K562 (cell line): ENCODE results near the gene CADM2. TPM values are rescaled to one million over a fixed set of nuclear protein-coding genes. Genes with fewer than 3 reads are reported as not detected.

ENCODE experiments used
- ATAC-seq: fragments of 200-7000 bp; cut with Tn5 transposase; 3 replicates; pipeline ENCODE4 v1.9.1; 2020; ENCODE audit warnings: moderate library complexity
- BruUV-seq: library from RNA; stranded (reverse); fragments of 400-500 nt; replicated peaks from 2 replicates; lab custom pipeline; 2021; lab: Mats Ljungman, UMichigan
- CTCF ChIA-PET: fragments of 300-600 bp; formaldehyde crosslinking; extraction: SDS; loops from one replicate; lab custom pipeline; 2021; ENCODE audit warnings: low intra/inter-chr PET ratio; lab: Yijun Ruan, JAX
- POLR2A ChIA-PET: fragments of 300-600, 350-650 bp; sonication (Branson Sonifier 250); formaldehyde crosslinking; extraction: SDS; loops from one replicate; lab custom pipeline; 2021; ENCODE audit warnings: antibody characterized with exemption, inconsistent platforms; lab: Yijun Ruan, JAX
- DNase-seq, 4 experiments: peaks; one replicate each; pipeline versions ENCODE4 v3.0.0 to v3.0.0-alpha.2; 2011 to 2018; ENCODE audit warnings: low spot score in 3 of 4, mixed read lengths in 3 of 4; ENCODE audit errors: extremely low read depth in 1 of 4
- FAIRE-seq: peaks from 2 replicates; lab custom pipeline; 2011; peaks lifted over from hg19 to GRCh38; lab: Jason Lieb, UNC
- H2AFZ ChIP-seq: 2 replicates; pipeline ENCODE4 v1.6.0; 2011; ENCODE audit warnings: low read depth, low read length, control low read depth, inconsistent platforms
- H3K27ac ChIP-seq: fragments of 200-600 bp; 3 replicates; pipeline ENCODE4 v1.8.0; 2011; ENCODE audit warnings: low read depth, mild to moderate bottlenecking, control low read depth, inconsistent platforms, low read length, moderate library complexity, mixed read lengths; ENCODE audit errors: extremely low read depth
- H3K27me3 ChIP-seq, 2 experiments: fragments of 300-600 bp in 1 of 2; 2 replicates in 1 of 2; 3 replicates in 1 of 2; pipeline versions ENCODE4 v1.6.0 to v1.8.0; 2011; ENCODE audit warnings: inconsistent platforms in 2 of 2, low read length in 2 of 2, mild to moderate bottlenecking in 1 of 2, mixed read lengths in 1 of 2, moderate library complexity in 1 of 2; ENCODE audit not compliant: control insufficient read depth in 2 of 2, insufficient read depth in 2 of 2
- H3K36me3 ChIP-seq: fragments of 300-600 bp; 3 replicates; pipeline ENCODE4 v1.8.0; 2011; ENCODE audit warnings: mild to moderate bottlenecking, low read length, inconsistent platforms; ENCODE audit not compliant: control insufficient read depth, insufficient read depth
- H3K4me1 ChIP-seq, 2 experiments: fragments of 200-600 bp in 1 of 2; replicated peaks in 1 of 2; 2 replicates in 1 of 2; 3 replicates in 1 of 2; pipeline versions ENCODE4 v1.5.1 to v1.8.0; 2011; ENCODE audit warnings: inconsistent platforms in 2 of 2, low read length in 2 of 2, mild to moderate bottlenecking in 1 of 2, mixed read lengths in 1 of 2, moderate library complexity in 1 of 2; ENCODE audit not compliant: control insufficient read depth in 2 of 2, insufficient read depth in 2 of 2
- H3K4me2 ChIP-seq: 2 replicates; pipeline ENCODE4 v1.6.1; 2011; ENCODE audit warnings: low read length, control low read depth, inconsistent platforms, mixed read lengths; ENCODE audit not compliant: insufficient read depth
- H3K4me3 ChIP-seq: fragments of 200-600 bp; sonication (generic), shearing (Covaris generic); 2 replicates; pipeline ENCODE4 v1.5.1; 2016; ENCODE audit warnings: control low read depth, inconsistent platforms
- H3K79me2 ChIP-seq: fragments of 200-600 bp; 3 replicates; pipeline ENCODE4 v1.8.0; 2011; ENCODE audit warnings: low read length, inconsistent platforms; ENCODE audit not compliant: control insufficient read depth, insufficient read depth
- H3K9ac ChIP-seq, 2 experiments: 2 replicates each; pipeline versions ENCODE4 v1.6.0 to v1.6.1; 2011; ENCODE audit warnings: low read depth in 2 of 2, low read length in 2 of 2, control low read depth in 1 of 2, inconsistent platforms in 1 of 2, mild to moderate bottlenecking in 1 of 2, mixed read lengths in 1 of 2; ENCODE audit not compliant: insufficient read depth in 1 of 2
- H3K9me1 ChIP-seq: one replicate; pipeline ENCODE4 v1.6.0; 2011; ENCODE audit warnings: inconsistent platforms, mild to moderate bottlenecking, low read length, moderate library complexity; ENCODE audit not compliant: control insufficient read depth, insufficient read depth
- H3K9me3 ChIP-seq: replicated peaks from 2 replicates; pipeline ENCODE4 v1.5.1; 2011; ENCODE audit warnings: low read depth, low read length, inconsistent platforms; ENCODE audit not compliant: control insufficient read depth, insufficient read depth
- H4K20me1 ChIP-seq: replicated peaks from 2 replicates; pipeline ENCODE4 v1.6.1; 2011; ENCODE audit warnings: low read length, inconsistent platforms, mixed read lengths; ENCODE audit not compliant: control insufficient read depth, insufficient read depth
- CBX3 ChIP-seq, 2 experiments: IDR thresholded peaks; 1 replicate in 1 of 2; 2 replicates in 1 of 2; pipeline ENCODE4 v1.6.1; 2012; ENCODE audit warnings: inconsistent platforms in 2 of 2, low read length in 2 of 2, borderline replicate concordance in 1 of 2, control low read depth in 1 of 2
- HMBOX1 ChIP-seq: sonication (generic); IDR thresholded peaks from 2 replicates; pipeline ENCODE4 v1.6.1; 2016
- KLF10 ChIP-seq: fragments of 250-450 bp; sonication (Bioruptor Pico); IDR thresholded peaks from 2 replicates; pipeline ENCODE4 v1.6.1; 2021; ENCODE audit warnings: matching md5 sums
- RAD21 ChIP-seq, 2 experiments: fragments of 250-450 bp in 1 of 2; fragments of 450-650 bp in 1 of 2; sonication (Bioruptor Pico) in 1 of 2; formaldehyde crosslinking in 1 of 2; IDR thresholded peaks in 1 of 2; conservative IDR thresholded peaks in 1 of 2; 2 replicates each; pipeline versions ENCODE4 v1.4.0 to v1.8.0; 2020 to 2022; ENCODE audit warnings: mild to moderate bottlenecking in 2 of 2, moderate library complexity in 1 of 2
- TEAD4 ChIP-seq, 2 experiments: sonication (generic) in 1 of 2; formaldehyde crosslinking in 1 of 2; IDR thresholded peaks; 2 replicates each; pipeline versions ENCODE4 v1.6.1 to v1.8.0; 2012 to 2022; ENCODE audit warnings: borderline replicate concordance in 1 of 2, inconsistent platforms in 1 of 2, low read length in 1 of 2, mild to moderate bottlenecking in 1 of 2, missing genetic modification reagents in 1 of 2
- ZBED1 ChIP-seq: IDR thresholded peaks from 2 replicates; pipeline ENCODE4 v1.6.1; 2014
- ZHX1 ChIP-seq: fragments of 150-350 bp; conservative IDR thresholded peaks from 2 replicates; pipeline ENCODE4 v1.6.1; 2014; ENCODE audit warnings: low read length
- ZNF609 ChIP-seq: sonication (generic); formaldehyde crosslinking; IDR thresholded peaks from 2 replicates; pipeline ENCODE4 v1.8.1; 2023; ENCODE audit warnings: missing genetic modification reagents, mild to moderate bottlenecking, borderline replicate concordance
- ZSCAN32 ChIP-seq: fragments of 450-650 bp; formaldehyde crosslinking; IDR thresholded peaks from 2 replicates; pipeline ENCODE4 v1.4.0; 2020; ENCODE audit warnings: mild to moderate bottlenecking, moderate library complexity
- WGBS: fragments of 100-300 bp; shearing (Covaris generic); methylation state at CpG from one replicate; pipeline ENCODE4 v1.1.6; 2016; ENCODE audit warnings: low coverage, mixed read lengths; ENCODE audit not compliant: insufficient coverage; ENCODE audit errors: missing lambda C conversion rate; 5-methylcytosine and 5-hydroxymethylcytosine counted together
- in situ Hi-C: fragments of 300-500 bp; cut with MboI; formaldehyde crosslinking; loops from 4 replicates; pipeline ENCODE4 v1.15.0; 2018; ENCODE audit warnings: inconsistent platforms, mixed read lengths
- intact Hi-C: fragments of 100-400 bp; cut with micrococcal nuclease; formaldehyde crosslinking; loops from 2 replicates; pipeline ENCODE4 v1.14.2; 2022
- polyA plus RNA-seq, 8 experiments: library from polyadenylated mRNA; depleted of rRNA in 4 of 8; stranded (reverse) in 5 of 8; unstranded in 3 of 8; fragments of >200 nt; fragmentation: Nextera tagmentation in 2 of 8; fragmentation: Illumina TruSeq in 1 of 8; extraction: Ambion mirVana in 2 of 8; extraction: Trizol in 1 of 8; gene quantifications; 2 replicates each; pipeline versions ENCODE4 v1.2.1 to v1.2.3, GENCODE V29; 2011 to 2014; ENCODE audit warnings: inconsistent platforms in 1 of 8, missing spikeins in 1 of 8
- total RNA-seq, 7 experiments: library from RNA; depleted of rRNA in 6 of 7; stranded (reverse); fragments of >200 nt in 6 of 7; fragmentation: Illumina TruSeq in 2 of 7; extraction: Trizol in 2 of 7; gene quantifications; 2 replicates each; pipeline versions ENCODE4 v1.2.1 to v1.2.3, GENCODE V29; 2011 to 2021; ENCODE audit warnings: low replicate concordance in 1 of 7

Gene CADM2
- total and polyA plus RNA-seq, 9 of the 15 experiments (the other 6 are each of a cell fraction or from before 2014, with no cell fraction given) = 0.11 to 3.2 (median 0.95) TPM

GRCh38 chr3:85142626-85143025 lies 183.8 kb downstream of the CADM2 start:
- no peaks in the 10 kb centered on the region for H3K36me3 ChIP-seq
- WGBS = 0% methylated on average over 3 of the region's 3 CpGs
- BruUV-seq = no TSS peak
- H3K4me1 ChIP-seq = no peaks in the 10 kb centered on the region
- no peak overlapping the region for H3K4me3 ChIP-seq
- H2AFZ ChIP-seq = no peak overlapping the region
- no peak for DNase-seq
- H3K9ac ChIP-seq = no peak overlapping the region
- no peaks in the 10 kb centered on the region for H3K27me3 ChIP-seq
- TF ChIP-seq ZHX1 (no peak), RAD21 (CRISPR knock-in tag; conservative IDR thresholded peaks at IDR 0.05 in 1 of 2, IDR thresholded peaks at IDR 0.05 in 1 of 2) (no peak), ZNF609 (CRISPR knock-in tag) (no peak), KLF10 (CRISPR knock-in tag) (no peak), TEAD4 (IDR thresholded peaks at IDR 0.05; ENCODE audit: low read length) (no peak), TEAD4 (CRISPR knock-in tag; IDR thresholded peaks at IDR 0.05; ENCODE audit: borderline replicate concordance) (no peak), HMBOX1 (no peak), CBX3 (IDR thresholded peaks at IDR 0.05; ENCODE audit: borderline replicate concordance in 1 of 2, low read length in 2 of 2) (no peak), ZBED1 (no peak), ZSCAN32 (CRISPR knock-in tag) (no peak)
- in situ Hi-C loops (no loop called here), intact Hi-C loops (no loop called here)
- ATAC-seq = no peak
- H3K27ac ChIP-seq = no peak overlapping the region
- H3K9me1 ChIP-seq = no peaks in the 10 kb centered on the region
- H3K4me2 ChIP-seq = no peak overlapping the region
- POLR2A ChIA-PET = no interaction called here
- no peaks in the 10 kb centered on the region for H3K79me2 ChIP-seq
- FAIRE-seq = no peak
- H3K9me3 ChIP-seq = no peaks in the 10 kb centered on the region
- CTCF ChIA-PET = no interaction called here
- H4K20me1 ChIP-seq = no peaks in the 10 kb centered on the region
